Measurements from ENCODE around the gene RRAGC. TPM values are rescaled to one million over a fixed set of nuclear protein-coding genes. Genes with fewer than 3 reads are reported as not detected.

The RRAGC gene
- total RNA-seq, 1 experiment from 2014 or later = 18.3 TPM

DNA sequence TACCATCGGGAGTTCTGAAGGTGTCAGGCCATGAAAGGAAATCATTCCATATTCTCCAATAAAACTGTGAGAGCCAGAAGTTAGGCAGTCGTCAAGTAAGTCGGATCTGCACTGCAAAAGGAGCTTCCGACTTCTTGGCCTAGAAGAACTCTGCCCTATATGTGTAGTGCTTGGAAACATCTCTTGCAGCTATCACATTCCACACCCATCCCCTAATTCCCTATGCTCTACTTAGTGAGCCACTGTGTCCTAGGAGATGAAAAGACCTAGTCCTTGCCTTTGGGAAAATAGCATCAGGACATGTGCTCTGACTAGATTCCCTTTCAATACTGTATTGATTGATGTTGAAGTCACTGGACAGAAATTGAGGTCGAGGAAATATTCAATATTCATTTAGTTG lies 30.0 kb upstream of the RRAGC start:
- Histone ChIP-seq H3K27ac (ENCODE audit: low read length) (no peak overlapping the region), H3K4me1 (ENCODE audit: low read length) (peaks cover 5% of the 10 kb centered on the region; the same call in 1 of the 2 replicates), H3K79me2 (ENCODE audit: low read length) (no peaks in the 10 kb centered on the region), H3K27me3 (ENCODE audit: low read length) (no peaks in the 10 kb centered on the region), H3K9me2 (replicated peaks; ENCODE audit: insufficient read depth, low read length) (no peaks in the 10 kb centered on the region), H3K4me2 (ENCODE audit: low read depth, low read length, poor library complexity, severe bottlenecking) (no peak overlapping the region), H4K20me1 (ENCODE audit: insufficient read depth, low read depth, low read length) (no peaks in the 10 kb centered on the region), H3K36me3 (ENCODE audit: insufficient read depth, low read length) (no peaks in the 10 kb centered on the region), H3K4me3 (ENCODE audit: low read length) (no peak overlapping the region), H2AFZ (ENCODE audit: low read length) (no peak overlapping the region), H3K9me3 (ENCODE audit: low read length) (no peaks in the 10 kb centered on the region), H3K9ac (ENCODE audit: low read length) (no peak overlapping the region)
- no peak for DNase-seq

- no peak overlapping the region for H3K9ac ChIP-seq (ENCODE audit: low read length)
- no peak overlapping the region for H3K4me2 ChIP-seq (ENCODE audit: low read depth, low read length, poor library complexity, severe bottlenecking)
- no peaks in the 10 kb centered on the region for H3K27me3 ChIP-seq (ENCODE audit: low read length)
- H3K4me1 ChIP-seq (ENCODE audit: low read length) = peaks cover 5% of the 10 kb centered on the region; the same call in 1 of the 2 replicates
- H3K79me2 ChIP-seq (ENCODE audit: low read length) = no peaks in the 10 kb centered on the region
- no peak overlapping the region for H2AFZ ChIP-seq (ENCODE audit: low read length)
- H3K36me3 ChIP-seq (ENCODE audit: insufficient read depth, low read length) = no peaks in the 10 kb centered on the region
- H4K20me1 ChIP-seq (ENCODE audit: insufficient read depth, low read depth, low read length) = no peaks in the 10 kb centered on the region
- no peaks in the 10 kb centered on the region for H3K9me2 ChIP-seq (replicated peaks; ENCODE audit: insufficient read depth, low read length)
- no peak for DNase-seq
- H3K27ac ChIP-seq (ENCODE audit: low read length) = no peak overlapping the region
- H3K4me3 ChIP-seq (ENCODE audit: low read length) = no peak overlapping the region
- H3K9me3 ChIP-seq (ENCODE audit: low read length) = no peaks in the 10 kb centered on the region
Measured at GRCh38 chr1:38888423-38889333, 29.1 kb upstream of the RRAGC start.

DNA sequence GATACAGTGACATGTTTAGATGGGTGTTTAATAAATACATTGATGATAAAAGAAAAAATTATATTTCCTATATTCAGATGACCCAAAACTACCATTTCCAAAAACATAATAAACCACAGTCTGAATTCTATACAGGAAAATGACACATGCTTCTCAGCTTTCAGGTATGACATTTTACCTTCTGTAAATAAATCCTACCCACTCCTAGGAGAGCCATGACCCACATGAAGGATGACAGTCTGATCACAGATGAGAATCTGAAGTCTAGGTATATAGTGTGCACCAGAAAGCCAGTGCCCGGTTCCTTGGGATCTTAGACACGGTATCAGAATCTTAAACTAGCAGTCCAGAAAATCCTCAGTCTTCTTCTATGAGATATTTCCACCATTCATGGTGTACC lies 25.5 kb upstream of the RRAGC start:
- H3K4me2 ChIP-seq (ENCODE audit: low read depth, low read length, poor library complexity, severe bottlenecking) = no peak overlapping the region
- H3K9ac ChIP-seq (ENCODE audit: low read length) = no peak overlapping the region
- no peak overlapping the region for H3K4me3 ChIP-seq (ENCODE audit: low read length)
- DNase-seq = no peak
- H3K27me3 ChIP-seq (ENCODE audit: low read length) = no peaks in the 10 kb centered on the region
- no peaks in the 10 kb centered on the region for H3K79me2 ChIP-seq (ENCODE audit: low read length)
- no peaks in the 10 kb centered on the region for H3K4me1 ChIP-seq (ENCODE audit: low read length)
- H3K36me3 ChIP-seq (ENCODE audit: insufficient read depth, low read length) = no peaks in the 10 kb centered on the region
- H3K9me2 ChIP-seq (replicated peaks; ENCODE audit: insufficient read depth, low read length) = no peaks in the 10 kb centered on the region
- H3K9me3 ChIP-seq (ENCODE audit: low read length) = no peaks in the 10 kb centered on the region
- no peak overlapping the region for H2AFZ ChIP-seq (ENCODE audit: low read length)
- H3K27ac ChIP-seq (ENCODE audit: low read length) = no peak overlapping the region
- no peaks in the 10 kb centered on the region for H4K20me1 ChIP-seq (ENCODE audit: insufficient read depth, low read depth, low read length)

DNA sequence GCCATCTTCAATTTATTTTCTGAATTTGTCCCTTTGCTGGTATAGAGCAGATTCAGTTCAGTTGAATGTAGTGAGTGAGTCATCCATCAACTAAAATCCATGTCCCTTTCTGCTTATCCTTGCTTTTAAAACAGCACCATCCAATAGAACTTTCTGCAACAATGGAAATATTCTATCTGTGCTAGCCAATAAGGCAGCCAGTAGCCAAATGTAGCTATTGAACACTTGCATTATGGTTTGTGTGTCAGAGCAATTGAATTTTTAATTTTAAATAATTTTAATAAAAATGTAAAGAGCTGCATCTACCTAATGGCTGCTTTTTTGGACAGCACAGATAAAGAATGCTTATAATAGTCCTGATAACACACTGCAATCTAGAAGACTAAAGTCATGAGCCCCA lies 21.9 kb upstream of the RRAGC start, which contains the start of gene GJA9:
Gene GJA9 (minus strand): TSS at position 101 of the 400 bp plus-strand sequence. CDS start 5,489 bp downstream, outside the sequence.
- Histone ChIP-seq H3K9me2 (replicated peaks; ENCODE audit: insufficient read depth, low read length) (no peaks in the 10 kb centered on the region), H3K79me2 (ENCODE audit: low read length) (no peaks in the 10 kb centered on the region), H3K36me3 (ENCODE audit: insufficient read depth, low read length) (no peaks in the 10 kb centered on the region), H3K9ac (ENCODE audit: low read length) (no peak within 1 kb of the TSS), H3K4me3 (ENCODE audit: low read length) (no peak within 1 kb of the TSS), H3K27ac (ENCODE audit: low read length) (no peak within 1 kb of the TSS), H2AFZ (ENCODE audit: low read length) (no peak within 1 kb of the TSS), H4K20me1 (ENCODE audit: insufficient read depth, low read depth, low read length) (no peaks in the 10 kb centered on the region), H3K9me3 (ENCODE audit: low read length) (no peaks in the 10 kb centered on the region), H3K27me3 (ENCODE audit: low read length) (no peaks in the 10 kb centered on the region), H3K4me1 (ENCODE audit: low read length) (no peaks in the 10 kb centered on the region), H3K4me2 (ENCODE audit: low read depth, low read length, poor library complexity, severe bottlenecking) (no peak within 1 kb of the TSS)
- DNase-seq = no peak

- Histone ChIP-seq H3K4me2 (ENCODE audit: low read depth, low read length, poor library complexity, severe bottlenecking) (no peak overlapping the region), H2AFZ (ENCODE audit: low read length) (no peak overlapping the region)
- no peak for DNase-seq
Measured at GRCh38 chr1:38875811-38876210, 16.2 kb upstream of the RRAGC start.

GRCh38 chr1:38873027-38873969 lies 13.7 kb upstream of the RRAGC start, which contains the start of gene MYCBP:
Gene MYCBP, minus strand, starts transcription at chr1:38873348. Its CDS starts 43 bp downstream, at chr1:38873305.
- Histone ChIP-seq H4K20me1 (ENCODE audit: insufficient read depth, low read depth, low read length) (no peaks in the 10 kb centered on the region), H3K4me1 (ENCODE audit: low read length) (peaks cover 24% of the 10 kb centered on the region), H3K27ac (ENCODE audit: low read length) (peak within 1 kb of the TSS; percentile 72), H3K9me3 (ENCODE audit: low read length) (no peaks in the 10 kb centered on the region), H3K79me2 (ENCODE audit: low read length) (peaks cover 52% of the 10 kb centered on the region), H3K9me2 (replicated peaks; ENCODE audit: insufficient read depth, low read length) (no peaks in the 10 kb centered on the region), H3K36me3 (ENCODE audit: insufficient read depth, low read length) (no peaks in the 10 kb centered on the region), H3K4me3 (ENCODE audit: low read length) (peak within 1 kb of the TSS; percentile 97), H2AFZ (ENCODE audit: low read length) (peak within 1 kb of the TSS; percentile 82), H3K27me3 (ENCODE audit: low read length) (no peaks in the 10 kb centered on the region), H3K9ac (ENCODE audit: low read length) (peak within 1 kb of the TSS; percentile 91), H3K4me2 (ENCODE audit: low read depth, low read length, poor library complexity, severe bottlenecking) (peak within 1 kb of the TSS; percentile 92)
- peak; percentile 97 for DNase-seq

More at GRCh38 chr1:38875811-38876210, 16.2 kb upstream of the RRAGC start:
- Histone ChIP-seq H4K20me1 (ENCODE audit: insufficient read depth, low read depth, low read length) (no peaks in the 10 kb centered on the region), H3K27ac (ENCODE audit: low read length) (no peak overlapping the region), H3K4me1 (ENCODE audit: low read length) (peaks cover 24% of the 10 kb centered on the region), H3K9me3 (ENCODE audit: low read length) (no peaks in the 10 kb centered on the region), H3K36me3 (ENCODE audit: insufficient read depth, low read length) (no peaks in the 10 kb centered on the region), H3K9me2 (replicated peaks; ENCODE audit: insufficient read depth, low read length) (no peaks in the 10 kb centered on the region), H3K79me2 (ENCODE audit: low read length) (peaks cover 42% of the 10 kb centered on the region), H3K27me3 (ENCODE audit: low read length) (no peaks in the 10 kb centered on the region), H3K4me3 (ENCODE audit: low read length) (no peak overlapping the region), H3K9ac (ENCODE audit: low read length) (no peak overlapping the region)

GRCh38 chr1:38872401-38873026 lies 12.9 kb upstream of the RRAGC start:
- Histone ChIP-seq H4K20me1 (ENCODE audit: insufficient read depth, low read depth, low read length) (no peaks in the 10 kb centered on the region), H3K27me3 (ENCODE audit: low read length) (no peaks in the 10 kb centered on the region), H3K4me3 (ENCODE audit: low read length) (peak overlapping the region; percentile 97), H3K4me2 (ENCODE audit: low read depth, low read length, poor library complexity, severe bottlenecking) (peak overlapping the region; percentile 91), H2AFZ (ENCODE audit: low read length) (peak overlapping the region; percentile 69; the same call in 1 of the 2 replicates), H3K4me1 (ENCODE audit: low read length) (peaks cover 31% of the 10 kb centered on the region), H3K36me3 (ENCODE audit: insufficient read depth, low read length) (no peaks in the 10 kb centered on the region), H3K9ac (ENCODE audit: low read length) (peak overlapping the region; percentile 91), H3K9me3 (ENCODE audit: low read length) (no peaks in the 10 kb centered on the region), H3K79me2 (ENCODE audit: low read length) (peaks cover 60% of the 10 kb centered on the region), H3K27ac (ENCODE audit: low read length) (0 out of 2 replicates have a peak overlapping the region, but pooled peaks have one; percentile 18), H3K9me2 (replicated peaks; ENCODE audit: insufficient read depth, low read length) (no peaks in the 10 kb centered on the region)
- peak; percentile 69 for DNase-seq

Data from Karpas-422 (cell line).